Trophoblast cell (in vitro differentiated cells and primary cell): ENCODE results near the gene FLNA.
"Not testable (repeated sequence)": the region's sequence is repeated elsewhere in the genome, so short reads cannot be mapped to it uniquely, and the experiment has no call there.

Experiments used
- DNase-seq, 2 donors: peaks; one replicate each; pipeline ENCODE4 v3.0.0-alpha.2; 2016
- H2AFZ ChIP-seq: 2 replicates; pipeline ENCODE4 v1.6.1; 2013; ENCODE audit warnings: low read length, moderate library complexity, mild to moderate bottlenecking; ENCODE audit not compliant: insufficient read depth, poor library complexity
- H2AK5ac ChIP-seq: 2 replicates; pipeline ENCODE4 v1.6.1; 2013; ENCODE audit warnings: mild to moderate bottlenecking, low read length
- H2BK120ac ChIP-seq: 2 replicates; pipeline ENCODE4 v1.6.1; 2013; ENCODE audit warnings: low read length, mild to moderate bottlenecking, moderate library complexity; ENCODE audit not compliant: insufficient read depth, poor library complexity
- H2BK12ac ChIP-seq: 2 replicates; pipeline ENCODE4 v1.6.1; 2013; ENCODE audit warnings: mild to moderate bottlenecking, low read length, moderate library complexity
- H2BK5ac ChIP-seq: 2 replicates; pipeline ENCODE4 v1.6.1; 2013; ENCODE audit warnings: low read length, low read depth, moderate library complexity, mild to moderate bottlenecking; ENCODE audit not compliant: poor library complexity
- H3K14ac ChIP-seq: 2 replicates; pipeline ENCODE4 v1.6.1; 2013; ENCODE audit warnings: mild to moderate bottlenecking, low read length
- H3K18ac ChIP-seq: 2 replicates; pipeline ENCODE4 v1.6.1; 2013; ENCODE audit warnings: mild to moderate bottlenecking, low read length
- H3K23ac ChIP-seq: 2 replicates; pipeline ENCODE4 v1.6.1; 2013; ENCODE audit warnings: low read length
- H3K27ac ChIP-seq: 2 replicates; pipeline ENCODE4 v1.5.1; 2013; ENCODE audit warnings: low read depth, mild to moderate bottlenecking, inconsistent platforms, low read length, moderate library complexity
- H3K27me3 ChIP-seq: 2 replicates; pipeline ENCODE4 v1.6.1; 2013; ENCODE audit warnings: inconsistent platforms, mild to moderate bottlenecking, low read length, moderate library complexity; ENCODE audit not compliant: insufficient read depth
- H3K36me3 ChIP-seq, 2 experiments: 1 replicate in 1 of 2; 2 replicates in 1 of 2; pipeline ENCODE4 v1.6.1; 2013; ENCODE audit warnings: low read length in 2 of 2, mild to moderate bottlenecking in 2 of 2, moderate library complexity in 1 of 2; ENCODE audit not compliant: insufficient read depth in 2 of 2, control insufficient read depth in 1 of 2
- H3K4ac ChIP-seq: 2 replicates; pipeline ENCODE4 v1.6.1; 2013; ENCODE audit warnings: low read depth, mild to moderate bottlenecking, low read length, moderate library complexity
- H3K4me1 ChIP-seq, 2 experiments: 1 replicate in 1 of 2; 2 replicates in 1 of 2; pipeline ENCODE4 v1.6.1; 2013; ENCODE audit warnings: low read length in 2 of 2, mild to moderate bottlenecking in 2 of 2, moderate library complexity in 1 of 2; ENCODE audit not compliant: insufficient read depth in 2 of 2, control insufficient read depth in 1 of 2
- H3K4me2 ChIP-seq: 2 replicates; pipeline ENCODE4 v1.6.1; 2013; ENCODE audit warnings: inconsistent platforms, mild to moderate bottlenecking, low read length, moderate library complexity
- H3K4me3 ChIP-seq: 2 replicates; pipeline ENCODE4 v1.5.1; 2013; ENCODE audit warnings: mild to moderate bottlenecking, low read depth, low read length, inconsistent platforms
- H3K79me1 ChIP-seq: one replicate; pipeline ENCODE4 v1.6.1; 2013; ENCODE audit warnings: low read length
- H3K79me2 ChIP-seq: 2 replicates; pipeline ENCODE4 v1.6.1; 2013; ENCODE audit warnings: low read length, mild to moderate bottlenecking; ENCODE audit not compliant: control insufficient read depth, insufficient read depth, poor library complexity
- H3K9ac ChIP-seq: 2 replicates; pipeline ENCODE4 v1.6.1; 2013; ENCODE audit warnings: mild to moderate bottlenecking, low read length
- H3K9me3 ChIP-seq: 2 replicates; pipeline ENCODE4 v1.6.1; 2013; ENCODE audit warnings: low read depth, mild to moderate bottlenecking, control low read depth, inconsistent platforms, low read length; ENCODE audit not compliant: insufficient read depth
- H4K12ac ChIP-seq: 2 replicates; pipeline ENCODE4 v1.6.1; 2013; ENCODE audit warnings: low read depth, mild to moderate bottlenecking, low read length, moderate library complexity
- H4K8ac ChIP-seq: 2 replicates; pipeline ENCODE4 v1.6.1; 2013; ENCODE audit warnings: low read depth, mild to moderate bottlenecking, low read length, moderate library complexity
- H4K91ac ChIP-seq: one replicate; pipeline ENCODE4 v1.6.1; 2013; ENCODE audit warnings: low read depth, mild to moderate bottlenecking, low read length, moderate library complexity
- WGBS: extraction: QIAGEN DNeasy Blood & Tissue Kit; methylation state at CpG from one replicate; pipeline ENCODE4 v1.1.7; 2013; ENCODE audit warnings: missing lambda C conversion rate; ENCODE audit not compliant: insufficient read length, insufficient coverage; ENCODE audit errors: extremely low coverage; 5-methylcytosine and 5-hydroxymethylcytosine counted together

FLNA gene

DNA sequence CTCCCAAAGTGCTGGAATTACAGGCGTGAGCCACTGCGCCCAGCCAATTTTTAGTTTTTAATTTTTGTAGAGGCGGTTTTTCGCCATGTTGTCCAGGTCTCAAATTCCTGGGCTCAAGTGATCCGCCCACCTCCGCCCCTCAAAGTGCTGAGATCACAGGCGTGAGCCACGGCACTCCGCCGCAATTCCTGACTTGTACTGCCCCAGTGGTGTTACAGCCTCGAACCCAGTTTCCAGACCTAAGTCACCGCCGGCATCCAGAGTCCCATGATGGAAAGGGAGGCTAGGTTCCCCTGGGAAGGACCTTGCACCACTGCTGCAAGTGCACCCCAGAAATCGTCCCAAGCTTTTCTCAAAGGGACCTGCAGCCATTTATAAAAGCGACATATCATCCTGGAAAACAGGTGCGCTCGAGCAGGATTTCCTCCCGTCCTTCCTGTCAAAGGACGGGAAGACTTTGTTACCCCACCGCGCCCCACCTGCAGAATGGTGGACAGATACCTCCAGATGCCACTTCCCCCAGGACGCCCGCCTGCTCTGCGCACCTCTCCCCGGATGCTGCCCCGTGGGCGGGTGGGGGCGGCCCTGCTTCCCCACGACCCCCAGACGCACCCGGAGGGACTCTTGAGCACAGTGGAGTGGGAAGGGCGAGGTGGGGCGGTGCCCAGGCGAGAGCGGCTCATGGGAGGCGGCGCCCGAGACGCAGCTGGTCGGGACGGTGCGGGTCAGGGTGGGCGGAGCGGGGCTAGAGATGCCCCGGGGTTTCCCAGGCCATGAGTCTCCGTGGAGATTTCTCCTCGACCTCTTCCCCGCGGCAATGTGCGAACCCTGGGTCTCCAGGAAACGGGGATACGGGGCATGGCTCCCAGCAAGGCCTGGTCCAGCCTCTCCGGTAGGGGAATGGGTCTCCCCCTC lies 22.8 kb upstream of the FLNA start:
- peak; percentile 82 for DNase-seq
- no peak overlapping the region for H3K23ac ChIP-seq
- peaks cover 15% of the 10 kb centered on the region for H3K79me1 ChIP-seq
- H3K27ac ChIP-seq: peak overlapping the region; percentile 94
- peak overlapping the region; percentile 43 for H2AFZ ChIP-seq
- H3K27me3 ChIP-seq: no peaks in the 10 kb centered on the region
- peak overlapping the region; percentile 91 for H4K91ac ChIP-seq
- peak overlapping the region; percentile 80 for H3K4me2 ChIP-seq
- H3K9me3 ChIP-seq: peaks cover 1% of the 10 kb centered on the region
- H3K4me3 ChIP-seq: peak overlapping the region; percentile 70
- H3K4ac ChIP-seq: peak overlapping the region; percentile 57
- no peak overlapping the region for H2AK5ac ChIP-seq
- peaks cover 24% of the 10 kb centered on the region in 2 experiments for H3K36me3 ChIP-seq
- H4K12ac ChIP-seq: peak overlapping the region; percentile 81
- peak overlapping the region; percentile 84 for H3K9ac ChIP-seq
- H3K79me2 ChIP-seq: peaks cover 7% of the 10 kb centered on the region
- peak overlapping the region; percentile 75 for H4K8ac ChIP-seq
- H3K4me1 ChIP-seq: peaks cover 0 to 3% of the 10 kb centered on the region in 2 experiments
- H3K18ac ChIP-seq: peak overlapping the region; percentile 73
- peak overlapping the region; percentile 71 for H3K14ac ChIP-seq
- peak overlapping the region; percentile 73 for H2BK120ac ChIP-seq
- no peak overlapping the region for H2BK12ac ChIP-seq
- peak overlapping the region; percentile 60 for H2BK5ac ChIP-seq
- WGBS: no CpG with 5 or more reads among the region's 53 CpGs

DNA sequence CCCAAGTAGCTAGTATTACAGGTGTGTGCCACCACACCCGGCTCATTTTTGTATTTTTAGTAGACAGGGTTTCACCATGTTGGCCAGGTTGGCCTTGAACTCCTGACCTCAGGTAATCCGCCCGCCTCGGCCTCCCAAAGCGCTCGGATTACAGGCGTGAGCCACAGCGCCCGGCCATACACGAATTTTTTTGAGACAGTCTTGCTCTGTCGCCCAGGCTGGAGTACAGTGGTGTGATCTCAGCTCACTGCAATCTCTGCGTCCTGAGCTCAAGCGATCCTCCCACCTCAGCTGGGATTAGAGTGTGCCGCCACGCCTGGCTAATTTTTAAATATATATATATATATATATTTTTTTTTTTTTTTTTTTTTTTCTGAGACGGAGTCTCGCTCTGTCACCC lies 21.9 kb upstream of the FLNA start:
- H2BK12ac ChIP-seq, H2BK120ac ChIP-seq, H2AK5ac ChIP-seq, H3K9me3 ChIP-seq, H2AFZ ChIP-seq, H3K9ac ChIP-seq, DNase-seq, H4K12ac ChIP-seq, H2BK5ac ChIP-seq, H3K27ac ChIP-seq, H3K4me1 ChIP-seq, H3K4me2 ChIP-seq, H3K14ac ChIP-seq, H3K27me3 ChIP-seq, H4K8ac ChIP-seq, H3K18ac ChIP-seq, H3K23ac ChIP-seq, H3K4ac ChIP-seq, H3K79me2 ChIP-seq, H3K4me3 ChIP-seq, H4K91ac ChIP-seq: not testable (repeated sequence)
- H3K36me3 ChIP-seq: peaks cover 24% of the 10 kb centered on the region in 2 experiments
- H3K79me1 ChIP-seq: peaks cover 15% of the 10 kb centered on the region
- no CpG with 5 or more reads among the region's 17 CpGs for WGBS

DNA sequence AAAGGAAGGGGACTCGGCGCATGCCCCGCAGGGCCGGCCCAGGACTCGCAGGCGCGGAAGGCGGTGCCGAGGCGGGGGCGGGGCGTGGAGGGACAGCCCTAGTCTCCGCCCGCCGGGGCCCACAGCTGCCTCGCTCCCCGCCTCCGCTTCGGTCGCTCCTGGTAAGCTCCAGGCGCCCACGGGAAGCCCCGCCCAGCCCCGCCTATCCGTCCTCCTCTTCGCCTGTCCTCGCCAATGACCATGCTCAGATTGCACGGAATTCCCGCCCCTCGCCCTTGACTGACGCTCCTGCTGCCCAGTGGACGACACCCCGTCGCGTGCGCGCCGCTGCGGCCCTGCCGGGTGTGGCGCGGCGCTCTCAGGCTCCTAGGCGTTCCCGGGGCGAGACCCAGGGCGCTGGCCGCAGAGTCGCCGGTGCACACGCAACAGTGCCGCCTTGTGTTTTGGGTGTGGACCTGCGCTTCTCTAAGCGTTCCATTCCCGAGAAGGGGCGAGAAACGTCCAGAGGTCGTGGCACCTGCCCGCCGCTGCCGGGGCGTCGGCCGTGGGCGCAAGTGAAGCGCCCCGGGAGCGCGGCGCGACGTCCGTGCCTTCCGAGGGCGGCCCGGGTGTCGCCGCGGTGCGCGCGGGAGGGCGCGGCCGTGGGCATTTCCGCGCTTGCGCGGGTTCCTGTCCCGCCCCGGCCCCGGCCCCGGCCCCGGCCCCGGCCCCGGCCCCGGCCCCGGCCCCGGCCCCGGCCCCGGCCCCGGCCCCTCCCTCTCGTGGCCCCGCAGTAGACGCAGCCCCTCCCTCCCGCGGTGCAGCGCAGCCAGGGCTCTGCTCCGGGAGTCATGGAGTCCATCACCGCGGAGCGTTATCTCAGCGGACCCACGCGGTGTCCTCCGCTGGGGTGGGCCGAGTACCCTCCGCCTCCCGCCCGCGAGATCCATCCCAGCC lies 15.6 kb upstream of the FLNA start:
- H3K18ac ChIP-seq, H2AK5ac ChIP-seq, H4K8ac ChIP-seq, H3K4me3 ChIP-seq, H3K4ac ChIP-seq, H3K27ac ChIP-seq, H3K9me3 ChIP-seq, H3K27me3 ChIP-seq, H3K9ac ChIP-seq, H3K79me1 ChIP-seq, H4K91ac ChIP-seq, H2BK5ac ChIP-seq, H2AFZ ChIP-seq, H3K14ac ChIP-seq, H2BK12ac ChIP-seq, H3K4me1 ChIP-seq, H3K4me2 ChIP-seq, H3K23ac ChIP-seq, H3K36me3 ChIP-seq, H4K12ac ChIP-seq, DNase-seq, H2BK120ac ChIP-seq, H3K79me2 ChIP-seq: not testable (repeated sequence)
- no CpG with 5 or more reads among the region's 121 CpGs for WGBS

GRCh38 chrX:154388649-154389048 lies 14.2 kb upstream of the FLNA start:
- not testable (repeated sequence) for H3K18ac ChIP-seq, H3K9ac ChIP-seq, H3K79me1 ChIP-seq, H2AFZ ChIP-seq, H3K14ac ChIP-seq, H3K9me3 ChIP-seq, DNase-seq, H3K4me2 ChIP-seq, H3K36me3 ChIP-seq, H2BK12ac ChIP-seq, H3K23ac ChIP-seq, H4K8ac ChIP-seq, H3K79me2 ChIP-seq, H2BK5ac ChIP-seq, H4K12ac ChIP-seq, H2BK120ac ChIP-seq, H3K4ac ChIP-seq, H3K4me3 ChIP-seq, H3K27ac ChIP-seq, H2AK5ac ChIP-seq, H3K27me3 ChIP-seq, H4K91ac ChIP-seq, H3K4me1 ChIP-seq
- WGBS: no CpG with 5 or more reads among the region's 16 CpGs
